GM19372 (cell line): ENCODE measurements around the gene ADD3.
"Not testable (repeated sequence)": the region's sequence is repeated elsewhere in the genome, so short reads cannot be mapped to it uniquely, and the experiment has no call there.

ENCODE experiments used
- ATAC-seq: cut with Tn5 transposase; IDR thresholded peaks from one replicate; pipeline ENCODE4 v1.9.1; 2021; ENCODE audit warnings: mild to moderate bottlenecking, low read depth, moderate library complexity; ENCODE audit not compliant: unreplicated experiment

The ADD3 gene

DNA sequence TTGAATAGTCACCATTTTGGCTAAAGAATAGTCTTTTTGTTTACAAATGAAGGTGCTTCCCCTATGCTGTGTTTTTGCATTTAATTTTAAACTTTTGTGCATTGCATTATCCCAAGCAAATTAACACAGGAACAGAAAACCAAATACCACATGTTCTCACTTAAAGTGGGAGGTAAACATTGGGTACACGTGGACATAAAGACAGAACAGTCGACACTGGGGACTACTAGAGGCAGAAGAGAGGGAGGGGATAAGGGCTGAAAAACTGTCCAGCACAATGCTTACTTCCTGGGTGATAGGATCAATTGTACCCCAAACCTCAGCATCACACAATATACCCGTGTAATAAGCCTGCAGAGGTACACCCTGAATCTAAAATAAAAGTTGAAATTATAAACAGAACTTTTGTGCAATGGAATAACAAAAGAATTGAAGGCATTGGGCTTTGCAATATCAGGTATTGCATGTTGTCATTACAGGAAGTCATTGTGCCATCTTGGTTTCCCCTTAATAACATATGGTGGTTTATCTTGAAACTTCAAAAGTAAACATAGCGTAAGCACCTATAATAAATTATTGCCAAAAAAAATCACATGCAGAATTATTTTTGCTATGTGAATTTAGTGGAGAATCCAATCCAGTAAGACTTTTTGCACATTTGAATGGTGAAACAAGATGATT, 16.1 kb downstream of the ADD3 start:
- no peak for ATAC-seq

DNA sequence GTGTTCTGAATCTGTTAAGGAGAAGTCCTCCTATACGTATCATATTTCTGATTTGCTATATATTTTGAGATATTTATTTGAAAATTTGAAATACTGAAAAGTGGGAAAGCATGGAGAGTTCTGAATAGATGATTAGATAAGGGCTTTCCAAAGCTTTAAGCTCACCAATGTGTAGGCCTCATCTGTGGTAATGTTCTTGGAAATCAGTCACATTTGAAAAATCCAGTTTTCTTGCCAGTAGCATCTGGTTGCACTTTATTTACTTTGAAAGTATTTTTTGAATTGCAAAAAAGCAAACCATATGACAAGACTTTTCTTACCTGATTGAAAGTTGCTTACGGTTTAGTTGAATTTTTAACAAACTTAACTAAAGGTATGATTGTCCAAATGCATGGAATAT, 21.7 kb downstream of the ADD3 start:
- no peak for ATAC-seq

DNA sequence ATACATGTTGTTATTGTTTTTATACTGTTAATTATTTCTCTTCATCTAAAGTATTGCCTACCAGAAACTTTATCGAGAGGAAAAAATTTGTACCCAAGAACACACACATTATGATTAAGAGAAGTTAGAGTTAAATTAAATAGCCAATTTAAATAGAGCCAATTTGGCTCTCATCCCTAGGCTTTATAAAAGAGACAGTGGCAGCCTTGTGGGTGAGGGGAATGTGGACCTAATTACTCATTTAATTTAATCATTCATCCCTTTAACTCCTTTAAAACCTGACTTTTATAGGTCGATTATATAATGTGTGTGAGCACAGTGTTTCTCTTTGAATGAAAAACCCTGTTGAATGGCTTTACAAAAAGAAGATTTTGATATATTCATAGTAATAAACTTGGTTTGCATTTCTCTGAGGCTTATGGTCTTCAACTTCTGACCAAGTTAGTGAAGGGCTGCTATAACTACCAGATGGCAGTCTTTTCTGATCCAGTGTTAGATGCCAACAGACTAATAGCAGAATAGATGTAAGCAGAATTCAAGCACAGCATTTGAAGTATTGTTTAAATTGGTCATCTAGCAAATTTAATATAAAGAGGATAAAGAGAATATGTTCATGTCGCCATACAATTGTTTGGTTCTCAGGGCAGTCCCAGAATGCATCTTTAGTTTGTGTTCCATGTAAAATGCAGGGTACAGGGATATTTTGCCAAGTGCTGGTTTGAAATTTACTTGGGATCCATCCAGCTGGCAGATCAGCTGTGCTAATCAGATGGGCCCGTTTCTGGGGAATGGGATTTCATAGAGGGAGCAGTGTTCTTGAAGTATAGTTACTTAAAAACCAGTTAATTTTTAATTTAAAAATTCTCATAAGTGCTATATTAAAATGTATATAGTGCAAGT, 25.3 kb downstream of the ADD3 start:
- ATAC-seq: no peak

DNA sequence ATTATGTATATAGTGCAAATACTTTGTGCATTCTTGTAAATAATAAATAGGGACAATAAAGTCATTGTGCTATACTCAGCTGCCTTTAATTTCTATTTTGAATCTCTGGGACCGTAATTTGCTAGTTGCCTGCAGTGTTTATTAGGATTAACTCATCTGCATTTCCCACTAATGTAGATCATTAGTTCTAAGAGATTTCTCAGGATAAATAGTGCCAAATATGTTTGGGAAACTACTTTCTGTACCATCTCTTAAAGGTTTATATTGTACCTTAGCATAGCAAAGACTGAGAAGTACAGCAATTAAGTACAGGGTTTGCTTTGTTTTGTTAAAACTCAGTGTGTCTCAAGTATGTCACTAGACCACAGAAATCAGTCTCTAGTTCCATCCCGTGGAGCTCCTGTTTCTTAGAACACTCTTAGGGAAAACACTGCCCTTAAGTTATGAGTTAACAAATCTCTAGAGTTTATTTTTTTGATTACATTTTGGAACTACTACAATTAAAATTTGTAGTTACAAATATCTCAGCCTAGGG, 26.0 kb downstream of the ADD3 start:
- ATAC-seq: no peak

DNA sequence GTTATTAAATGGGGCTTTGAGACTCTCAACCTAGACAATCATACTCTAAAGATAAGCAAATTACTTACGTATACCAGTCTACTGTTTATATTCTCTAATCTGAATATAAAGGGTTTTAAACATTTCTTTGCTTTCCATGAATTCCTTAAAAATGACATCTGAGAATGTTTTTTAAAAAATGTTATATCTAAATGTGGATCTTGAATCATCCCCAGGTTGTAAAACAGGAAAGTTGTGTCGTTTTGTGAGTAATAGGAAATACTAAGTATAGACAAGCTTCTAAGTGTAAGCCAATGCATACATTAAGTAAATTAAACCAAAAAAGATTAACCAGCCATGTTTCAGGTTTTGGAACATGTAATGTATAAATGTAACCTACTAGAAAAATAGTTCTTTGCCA, 26.8 kb downstream of the ADD3 start:
- no peak for ATAC-seq

DNA sequence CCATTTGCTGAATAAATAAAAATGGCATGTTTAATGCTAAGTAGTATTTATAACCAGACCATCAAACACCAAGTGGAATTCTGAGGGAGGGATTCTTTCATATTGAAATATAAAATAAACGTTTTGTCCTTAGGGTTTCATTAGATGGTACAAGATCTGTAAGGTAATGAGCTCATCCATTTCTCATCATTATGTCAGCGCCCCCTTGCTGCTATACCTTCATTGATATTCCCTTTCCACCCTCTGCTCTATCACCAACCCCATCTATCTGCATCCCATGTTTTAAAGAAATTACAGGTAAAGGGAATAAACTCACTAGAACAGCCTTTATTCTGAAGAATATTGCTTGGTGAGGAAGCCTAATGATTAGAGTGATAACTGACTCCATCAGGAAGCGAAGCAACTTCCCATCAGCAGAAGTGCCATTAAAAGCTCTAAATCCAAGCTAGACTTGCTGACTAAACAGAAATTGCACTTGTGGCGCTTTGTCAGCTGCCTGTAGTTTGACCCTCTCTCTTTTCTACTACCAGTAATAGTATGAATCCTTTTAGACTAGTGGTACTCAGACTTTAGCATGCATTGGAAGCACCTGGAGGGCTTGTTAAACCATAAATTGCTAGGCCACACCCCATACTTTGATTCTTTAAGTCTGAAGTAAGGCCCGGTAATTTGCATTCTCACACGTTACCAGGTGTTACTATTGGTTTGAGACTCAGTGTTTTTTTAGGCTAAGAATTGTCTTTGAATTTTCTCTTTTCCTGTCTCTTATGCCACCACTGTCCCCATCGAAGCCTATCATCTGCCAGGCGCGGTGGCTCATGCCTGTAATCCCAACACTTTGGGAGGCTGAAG, 27.5 kb downstream of the ADD3 start:
- no peak for ATAC-seq

DNA sequence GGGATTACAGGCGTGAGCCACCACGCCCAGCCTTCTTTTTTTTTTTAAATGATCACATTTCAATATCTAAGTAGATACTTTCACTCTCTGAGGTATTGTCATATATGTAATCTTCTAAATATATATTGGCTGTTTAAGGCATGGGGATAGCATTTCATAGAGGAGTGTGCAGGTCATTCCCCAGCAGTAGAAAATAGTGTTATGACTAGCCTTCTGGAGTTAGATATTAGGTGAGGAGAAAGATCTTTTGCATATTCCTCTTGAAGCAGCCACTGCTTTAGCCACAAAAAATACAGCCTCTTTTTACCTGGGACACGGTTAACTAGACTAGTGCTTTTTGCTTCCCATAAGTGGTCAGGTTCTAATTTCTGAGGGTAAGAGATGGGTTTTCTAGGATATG, 28.9 kb downstream of the ADD3 start:
- peak; percentile 67 for ATAC-seq

DNA sequence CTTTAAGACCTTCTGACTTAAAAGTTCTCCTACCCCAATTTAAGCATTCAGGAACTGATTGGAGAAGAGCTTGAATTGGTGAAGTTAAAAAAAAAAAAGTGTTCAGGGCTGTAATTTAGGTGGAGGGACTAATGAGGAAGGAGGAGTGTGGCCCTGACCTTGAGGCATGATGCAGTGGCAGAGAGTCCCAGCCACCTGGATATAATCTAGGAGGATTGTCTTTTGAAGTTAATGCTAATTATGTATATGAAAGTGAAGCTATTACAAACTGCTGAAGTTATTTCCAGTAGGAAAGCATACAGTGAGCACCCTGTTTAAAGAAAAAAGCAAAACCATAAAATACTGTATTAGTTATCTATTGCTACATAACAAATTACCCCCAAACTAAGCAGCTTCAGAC, 31.5 kb downstream of the ADD3 start:
- no peak for ATAC-seq

DNA sequence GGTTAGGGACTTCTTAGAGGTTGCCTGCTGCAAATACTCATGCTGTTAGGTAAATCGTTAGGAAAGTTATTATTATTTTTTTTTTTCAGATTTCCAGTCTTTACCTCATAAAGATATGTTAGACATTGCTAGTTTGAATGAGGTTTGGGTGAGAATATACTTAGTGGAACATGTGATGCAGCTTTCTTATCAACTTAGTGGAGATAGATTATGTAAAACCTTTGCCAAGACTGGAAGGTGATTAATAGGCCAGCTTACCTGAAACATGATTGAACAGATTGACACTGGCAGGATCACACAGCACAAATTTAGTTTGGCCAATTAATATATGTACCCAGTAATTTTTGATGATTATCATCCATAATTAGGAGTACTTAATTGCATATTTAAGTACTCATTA, 32.3 kb downstream of the ADD3 start:
- ATAC-seq: no peak

DNA sequence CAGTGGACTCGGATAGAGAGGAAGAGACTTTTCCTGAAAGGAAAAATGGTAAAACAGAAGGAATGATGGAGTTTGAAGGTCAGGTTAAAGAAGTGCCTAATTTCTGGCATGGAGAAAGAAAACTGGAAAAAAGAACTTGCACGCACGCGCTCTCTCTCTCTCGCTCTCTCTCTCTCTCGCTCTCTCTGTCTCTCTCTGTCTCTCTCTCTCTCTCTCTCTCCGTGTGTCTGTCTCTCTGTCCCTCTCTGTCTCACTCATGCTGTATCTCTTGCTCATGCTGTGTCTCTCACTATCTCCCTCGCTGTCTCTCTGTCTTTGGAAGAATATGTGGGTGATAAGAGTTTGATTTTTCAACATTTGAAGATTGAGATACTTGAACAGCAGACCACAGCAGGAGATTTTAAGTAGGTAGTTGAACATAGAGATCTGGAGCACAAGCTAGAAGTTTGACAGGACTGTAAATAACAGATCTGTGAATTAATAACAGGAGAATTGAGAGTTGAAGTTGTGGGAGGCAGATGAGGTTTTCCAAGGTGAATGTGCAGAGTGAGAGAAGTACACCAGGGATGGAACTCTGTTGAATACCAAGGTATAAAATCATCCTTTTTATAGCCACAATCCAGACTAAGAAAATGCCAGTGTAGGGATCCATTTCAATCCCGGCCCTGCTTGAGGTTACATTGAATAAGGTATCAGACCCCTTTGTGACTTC, 33.1 kb downstream of the ADD3 start:
- ATAC-seq: no peak

DNA sequence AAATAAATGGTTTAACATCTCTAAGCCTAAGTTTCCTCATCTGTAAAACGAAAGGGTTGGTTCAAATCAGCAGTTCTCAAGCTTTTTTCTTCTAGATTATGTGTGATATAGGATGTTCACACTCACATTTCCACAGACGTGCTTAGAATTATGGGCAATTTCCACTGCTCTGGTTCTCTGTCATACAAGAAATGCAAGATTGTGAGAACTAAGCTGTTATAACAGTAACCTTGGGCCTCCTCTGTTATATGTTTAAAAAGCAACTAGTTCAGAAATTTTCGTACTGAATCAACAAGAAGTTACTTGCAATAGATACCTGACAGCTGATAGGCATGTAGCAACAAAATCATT, 33.7 kb downstream of the ADD3 start:
- ATAC-seq: no peak

DNA sequence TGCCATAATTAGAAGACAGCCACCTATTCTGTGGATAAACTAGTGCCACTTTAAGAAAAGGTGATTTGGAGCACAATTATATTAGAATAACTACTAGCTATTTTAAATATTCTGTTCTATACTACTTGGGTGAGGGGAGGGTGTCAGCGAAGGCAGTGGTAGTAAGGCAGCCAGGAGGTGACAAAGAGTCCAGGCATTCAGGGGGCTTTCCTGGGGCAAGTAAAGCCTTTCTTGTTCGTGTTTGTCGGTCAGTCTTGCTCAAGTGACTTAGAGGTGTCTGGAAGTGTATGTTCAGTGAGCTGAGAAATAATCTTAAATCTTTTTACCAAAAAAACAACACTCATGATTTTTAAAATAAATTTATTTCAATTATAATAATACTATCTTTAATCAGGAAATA, 34.4 kb downstream of the ADD3 start:
- no peak for ATAC-seq

DNA sequence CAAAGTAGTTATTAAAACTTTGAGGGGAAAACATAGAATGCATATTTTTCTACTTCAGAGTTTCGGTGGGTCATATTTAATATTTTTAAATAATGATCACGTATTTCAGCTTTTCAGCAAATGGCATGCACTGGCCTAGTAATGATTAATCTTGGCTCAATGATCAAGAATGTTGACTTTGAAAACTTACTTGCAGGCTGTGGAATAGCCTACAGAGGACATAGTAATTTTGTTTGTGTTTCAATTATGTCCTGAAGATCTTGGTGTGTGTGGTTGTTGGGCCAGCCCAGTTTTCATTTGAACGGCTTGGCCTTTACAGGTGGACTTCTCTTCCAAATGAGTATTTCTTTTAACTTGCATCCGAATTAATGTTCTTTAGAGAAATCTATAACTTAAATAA, 35.1 kb downstream of the ADD3 start:
- no peak for ATAC-seq

DNA sequence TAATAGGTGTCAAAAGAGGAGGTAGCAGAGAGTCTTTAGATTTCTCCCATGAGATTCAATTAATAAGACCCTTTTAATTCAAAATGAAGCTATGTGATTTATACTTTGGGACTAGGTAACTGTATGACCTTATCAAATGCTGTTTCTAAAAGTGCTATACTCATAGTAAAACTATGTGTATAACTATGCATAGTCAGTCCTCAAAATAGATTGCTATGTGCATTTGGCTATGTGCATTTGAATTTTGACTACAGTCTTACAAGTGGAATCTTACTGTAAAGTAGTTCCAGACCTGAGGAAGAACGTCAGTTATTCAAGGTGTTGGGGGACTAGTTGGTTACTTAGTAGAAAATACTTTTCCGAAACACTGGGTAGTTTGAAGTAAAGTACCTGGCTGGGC, 36.9 kb downstream of the ADD3 start:
- ATAC-seq: no peak

DNA sequence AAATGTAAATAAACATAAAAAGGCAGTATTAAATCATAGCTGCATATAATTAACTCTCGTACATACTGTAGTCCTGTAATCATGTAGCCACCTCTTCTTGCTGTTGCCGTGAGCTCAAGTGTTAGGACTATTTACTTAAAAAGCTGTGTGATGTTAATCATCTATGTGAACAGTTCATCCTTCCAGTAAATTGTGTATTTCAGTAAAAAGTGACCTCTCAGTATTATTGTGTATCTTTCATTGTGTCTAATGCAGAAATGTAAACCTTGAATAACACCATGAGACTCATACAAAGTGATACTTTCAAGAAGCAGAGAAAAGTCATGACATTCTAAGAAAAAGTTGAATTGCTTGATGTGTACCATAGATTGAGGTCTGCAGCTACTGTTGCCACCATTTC, 38.0 kb downstream of the ADD3 start:
- ATAC-seq: no peak

DNA sequence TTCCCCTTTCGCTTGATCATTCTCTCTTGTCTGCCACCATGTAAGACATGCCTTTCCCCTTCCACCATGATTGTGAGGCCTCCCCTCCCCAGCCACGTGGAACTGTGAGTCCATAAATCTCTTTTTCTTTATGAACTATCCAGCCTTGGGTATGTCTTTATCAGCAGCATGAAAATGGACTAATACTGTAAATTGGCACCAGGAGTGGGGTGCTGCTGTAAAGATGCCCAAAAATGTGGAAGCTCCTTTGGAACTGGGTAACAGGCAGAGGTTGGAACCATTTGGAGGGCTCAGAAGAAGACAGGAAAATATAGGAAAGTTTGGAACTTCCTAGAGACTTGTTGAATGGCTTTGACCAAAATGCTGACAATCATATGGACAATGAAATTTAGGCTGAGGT, 40.4 kb downstream of the ADD3 start:
- ATAC-seq: not testable (repeated sequence)

DNA sequence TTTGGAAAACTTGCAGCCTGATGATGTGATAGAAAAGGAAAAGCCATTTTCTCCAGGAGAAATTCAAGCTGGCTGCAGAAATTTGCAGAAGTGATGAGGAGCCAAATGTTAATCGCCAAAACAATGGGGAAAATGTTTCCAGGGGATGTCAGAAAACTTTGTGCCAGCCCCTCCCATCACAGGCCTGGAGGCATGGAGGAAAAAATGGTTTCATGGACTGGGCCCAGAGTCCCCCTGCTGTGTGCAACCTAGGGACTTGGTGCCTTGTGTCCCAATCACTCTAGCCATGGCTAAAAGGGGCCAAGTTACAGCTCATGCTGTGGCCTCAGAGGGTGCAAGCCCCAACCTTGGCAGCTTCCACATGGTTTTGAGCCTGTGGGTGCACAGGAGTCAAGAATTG, 41.0 kb downstream of the ADD3 start:
- no peak for ATAC-seq

DNA sequence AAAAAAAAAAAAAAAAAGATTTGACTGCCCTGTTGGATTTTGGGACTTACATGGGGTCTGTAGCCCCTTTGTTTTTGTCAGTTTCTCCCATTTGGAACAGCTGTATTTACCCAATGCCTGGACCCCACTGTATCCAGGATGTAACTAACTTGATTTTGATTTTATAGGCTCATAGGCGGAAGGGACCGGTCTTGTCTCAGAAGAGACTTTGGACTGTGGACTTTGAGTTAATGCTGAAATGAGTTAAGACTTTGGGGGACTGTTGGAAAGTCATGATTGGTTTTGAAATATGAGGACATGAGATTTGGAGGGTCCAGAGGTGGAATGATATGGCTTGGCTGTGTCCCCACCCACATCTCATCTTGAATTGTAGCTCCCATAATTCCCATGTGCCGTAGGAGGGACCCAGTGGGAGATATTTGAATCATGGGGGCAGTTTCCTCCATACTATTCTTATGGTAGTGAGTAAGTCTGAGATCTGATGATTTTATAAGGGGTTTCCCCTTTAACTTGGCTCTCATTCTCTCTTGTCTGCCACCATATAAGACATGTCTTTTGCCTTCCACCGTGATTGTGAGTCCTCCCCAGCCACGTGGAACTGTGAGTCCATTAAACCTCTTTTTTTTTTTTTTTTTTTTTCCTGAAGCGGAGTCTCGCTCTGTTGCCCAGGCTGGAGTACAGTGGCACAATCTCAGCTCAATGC, 42.3 kb downstream of the ADD3 start:
- ATAC-seq: not testable (repeated sequence)

DNA sequence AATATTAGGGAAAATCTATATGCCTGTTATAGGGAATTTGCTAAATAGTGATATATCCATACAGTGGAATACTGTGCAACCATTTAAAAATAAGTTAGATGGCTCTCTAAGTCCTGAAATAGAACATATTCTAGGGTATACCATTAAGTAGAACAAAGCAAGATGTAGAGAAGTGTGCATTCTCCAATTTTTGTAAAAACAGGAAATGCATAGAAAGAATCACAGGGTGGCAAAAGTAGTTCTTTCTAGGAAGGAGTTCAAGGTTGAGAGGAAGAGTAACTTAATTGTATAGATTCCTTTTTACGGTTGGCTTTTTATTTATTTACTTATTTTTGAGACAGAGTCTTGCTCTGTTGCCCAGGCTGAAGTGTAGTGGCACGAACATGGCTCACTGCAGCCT, 43.7 kb downstream of the ADD3 start:
- ATAC-seq: no peak

DNA sequence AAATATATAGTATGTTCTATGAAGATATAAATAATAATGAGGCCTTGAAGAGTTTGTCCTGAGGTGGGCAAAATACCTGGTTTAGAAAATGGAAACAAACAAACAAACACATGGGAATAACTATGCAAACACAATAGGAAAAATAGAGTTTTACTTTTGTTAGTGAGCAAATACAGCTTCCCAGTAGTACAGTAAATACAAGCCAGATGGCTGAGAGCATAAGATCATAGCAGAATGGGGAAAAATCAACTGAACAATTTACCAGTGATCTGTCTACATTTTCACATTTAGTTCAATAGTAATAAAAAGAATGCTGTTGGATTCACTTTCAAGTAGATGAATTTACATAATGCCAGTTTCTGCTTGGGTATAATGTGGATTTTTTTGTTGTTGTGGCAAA, 45.1 kb downstream of the ADD3 start:
- ATAC-seq: no peak
